ENCODE results near the gene UTS2B. TPM values are rescaled to one million over a fixed set of nuclear protein-coding genes. Genes with fewer than 3 reads are reported as not detected.

UTS2B gene
- total and polyA plus RNA-seq, 2 of the 4 experiments (the other 2 are of a cell fraction) = 0.72 to 0.79 TPM

- no peak overlapping the region for H4K5ac ChIP-seq (ENCODE audit: low read depth, low read length)
- no peak overlapping the region for H3K56ac ChIP-seq (ENCODE audit: extremely low read depth, insufficient read depth, low read length)
- no peak overlapping the region for H4K91ac ChIP-seq (ENCODE audit: insufficient read depth, low read depth, low read length)
- BruUV-seq (replicated peaks) = no TSS peak
- dilution Hi-C loops (cut with HindIII; ENCODE audit: low sequenced_read_pairs, unreplicated experiment) (no loop called here), intact Hi-C loops (cut with micrococcal nuclease) (loop anchor here (5.0 kb wide), 1 partner anchor 44 kb away; no protein-coding TSS in a partner anchor), in situ Hi-C loops (cut with MboI; ENCODE audit: low sequenced_read_pairs) (loop anchor here (25.0 kb wide), 1 partner anchor 1554 kb away; no protein-coding TSS in a partner anchor)
- peaks cover 10% of the 10 kb centered on the region for H3K4me1 ChIP-seq (ENCODE audit: control insufficient read depth, insufficient read depth, low read length)
- H4K8ac ChIP-seq (ENCODE audit: low read depth in 2 of 2, low read length in 2 of 2) = 0 out of 4 replicates have a peak overlapping the region, but pooled peaks have one; percentile 8 to 39
- WGBS, 2 experiments (ENCODE audit: extremely low coverage in 2 of 2, insufficient read length in 1 of 2) = no CpG with 5 or more reads among the region's 3 CpGs
- H2AK9ac ChIP-seq (replicated peaks; ENCODE audit: low read depth, low read length, poor library complexity) = no peak overlapping the region
- ChIA-PET CTCF (no interaction called here), POLR2A (ENCODE audit: unreplicated experiment) (interaction anchor here (0.6 kb wide), 1 partner anchor 602 kb away, joined by 3 read pairs; no protein-coding TSS in a partner anchor)
- H3K36me3 ChIP-seq (ENCODE audit: control insufficient read depth, insufficient read depth, low read length) = no peaks in the 10 kb centered on the region
- H3K4ac ChIP-seq (ENCODE audit: low read depth, low read length) = no peak overlapping the region; the same call in 1 of the 2 replicates
- H3K18ac ChIP-seq (ENCODE audit: low read depth, low read length) = 0 out of 2 replicates have a peak overlapping the region, but pooled peaks have one; percentile 18
- H3K4me2 ChIP-seq (ENCODE audit: low read depth, low read length) = peak overlapping the region; percentile 54; the same call in 1 of the 2 replicates
- H3K27me3 ChIP-seq (ENCODE audit: control insufficient read depth, insufficient read depth, low read length) = no peaks in the 10 kb centered on the region
- no peak overlapping the region for H3K14ac ChIP-seq (replicated peaks; ENCODE audit: low read depth, low read length)
- DNase-seq = no peak
- H3K23ac ChIP-seq (ENCODE audit: low read depth, low read length) = peak overlapping the region; percentile 33; the same call in 1 of the 2 replicates
- H2BK20ac ChIP-seq (ENCODE audit: low read depth, low read length) = no peak overlapping the region
- peaks cover 3% of the 10 kb centered on the region; the same call in 1 of the 2 replicates for H4K20me1 ChIP-seq (ENCODE audit: insufficient read depth, low read length)
- no peaks in the 10 kb centered on the region for H3K9me3 ChIP-seq (ENCODE audit: control insufficient read depth, insufficient read depth, low read length)
- no peak overlapping the region for H3K27ac ChIP-seq (ENCODE audit: insufficient read depth, low read length)
- no peak overlapping the region for H3K4me3 ChIP-seq (ENCODE audit: insufficient read depth, low read depth, low read length)
- no peak for ATAC-seq (ENCODE audit: low read depth)
- H3K9ac ChIP-seq (ENCODE audit: low read depth, low read length) = no peak overlapping the region
- no peak overlapping the region for H2AFZ ChIP-seq (replicated peaks; ENCODE audit: low read length, poor library complexity)
- peaks cover 5 to 24% of the 10 kb centered on the region in 2 experiments for H3K79me1 ChIP-seq (ENCODE audit: low read depth in 1 of 2, low read length in 2 of 2)
- no peak overlapping the region; the same call in 1 of the 3 replicates for H2BK15ac ChIP-seq (ENCODE audit: low read depth, low read length)
- H2BK5ac ChIP-seq (ENCODE audit: low read depth, low read length, poor library complexity, severe bottlenecking) = peak overlapping the region; percentile 99
- H2BK120ac ChIP-seq (ENCODE audit: low read depth, low read length) = no peak overlapping the region
- H3K9me1 ChIP-seq (ENCODE audit: insufficient read depth, low read length) = peaks cover 2% of the 10 kb centered on the region; the same call in 1 of the 2 replicates
- peak overlapping the region; percentile 20 for H2AK5ac ChIP-seq (ENCODE audit: low read depth, low read length)
- TF ChIP-seq POLR2A (IDR thresholded peaks at IDR 0.05; ENCODE audit: low read depth, low read length) (no peak), NFE2L2 (IDR thresholded peaks at IDR 0.05; ENCODE audit: low read depth, low read length) (no peak), MAZ (IDR thresholded peaks at IDR 0.05; ENCODE audit: borderline replicate concordance, low read depth, low read length) (no peak), BHLHE40 (IDR thresholded peaks at IDR 0.05; ENCODE audit: low read depth, low read length) (no peak), USF2 (IDR thresholded peaks at IDR 0.05; ENCODE audit: low read depth, low read length) (no peak), RFX5 (IDR thresholded peaks at IDR 0.05; ENCODE audit: low read depth, low read length) (no peak), MAFK (IDR thresholded peaks at IDR 0.05; ENCODE audit: low read depth, low read length) (no peak)
These were observed 3.1 kb upstream of the UTS2B start for GRCh38 chr3:191333298-191333880.

Data from IMR-90 (cell line).